Liver (tissue), 3 donors: ENCODE data around the gene PIGK.

Source experiments
- TF ChIP-seq, protein P1 (sequence below): fragments of 150-350 bp; IDR thresholded peaks from 2 replicates; pipeline ENCODE4 v1.5.1; 2017; ENCODE audit warnings: improper control_type of control experiment, low read depth, low read length; ENCODE audit not compliant: missing input control
- TF ChIP-seq, protein P2 (sequence below): IDR thresholded peaks from 2 replicates; pipeline ENCODE4 v1.6.1; 2016; ENCODE audit warnings: antibody characterized with exemption
- donor health status: healthy.
- donor health status: healthy.

- TF ChIP-seq, protein P1, sequence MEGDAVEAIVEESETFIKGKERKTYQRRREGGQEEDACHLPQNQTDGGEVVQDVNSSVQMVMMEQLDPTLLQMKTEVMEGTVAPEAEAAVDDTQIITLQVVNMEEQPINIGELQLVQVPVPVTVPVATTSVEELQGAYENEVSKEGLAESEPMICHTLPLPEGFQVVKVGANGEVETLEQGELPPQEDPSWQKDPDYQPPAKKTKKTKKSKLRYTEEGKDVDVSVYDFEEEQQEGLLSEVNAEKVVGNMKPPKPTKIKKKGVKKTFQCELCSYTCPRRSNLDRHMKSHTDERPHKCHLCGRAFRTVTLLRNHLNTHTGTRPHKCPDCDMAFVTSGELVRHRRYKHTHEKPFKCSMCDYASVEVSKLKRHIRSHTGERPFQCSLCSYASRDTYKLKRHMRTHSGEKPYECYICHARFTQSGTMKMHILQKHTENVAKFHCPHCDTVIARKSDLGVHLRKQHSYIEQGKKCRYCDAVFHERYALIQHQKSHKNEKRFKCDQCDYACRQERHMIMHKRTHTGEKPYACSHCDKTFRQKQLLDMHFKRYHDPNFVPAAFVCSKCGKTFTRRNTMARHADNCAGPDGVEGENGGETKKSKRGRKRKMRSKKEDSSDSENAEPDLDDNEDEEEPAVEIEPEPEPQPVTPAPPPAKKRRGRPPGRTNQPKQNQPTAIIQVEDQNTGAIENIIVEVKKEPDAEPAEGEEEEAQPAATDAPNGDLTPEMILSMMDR = no peak
- TF ChIP-seq, protein P2, sequence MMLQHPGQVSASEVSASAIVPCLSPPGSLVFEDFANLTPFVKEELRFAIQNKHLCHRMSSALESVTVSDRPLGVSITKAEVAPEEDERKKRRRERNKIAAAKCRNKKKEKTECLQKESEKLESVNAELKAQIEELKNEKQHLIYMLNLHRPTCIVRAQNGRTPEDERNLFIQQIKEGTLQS = no peak
Observed at GRCh38 chr1:77081834-77082233, 137.4 kb downstream of the PIGK start.
